Neural cell (in vitro differentiated cells): ENCODE data around the gene TSPAN18. TPM values are rescaled to one million over a fixed set of nuclear protein-coding genes. Genes with fewer than 3 reads are reported as not detected.

Experiments
- H2AFZ ChIP-seq: fragments of 200-600, 300-800 bp; sonication (generic), shearing (Covaris generic); 2 replicates; pipeline ENCODE4 v1.6.0; 2014; ENCODE audit warnings: low read depth, mild to moderate bottlenecking, antibody characterized with exemption, low read length, moderate library complexity
- H3F3A ChIP-seq: fragments of 200-600 bp; shearing (Covaris generic); 2 replicates; pipeline ENCODE4 v1.6.1; 2016; ENCODE audit warnings: mild to moderate bottlenecking, moderate library complexity, mixed read lengths, antibody characterized with exemption, low read length; ENCODE audit not compliant: insufficient read depth, poor library complexity, severe bottlenecking
- H3K27ac ChIP-seq: fragments of 200-600, 300-800 bp; sonication (generic), shearing (Covaris generic); 2 replicates; pipeline ENCODE4 v1.5.1; 2014; ENCODE audit warnings: mild to moderate bottlenecking, low read length, moderate library complexity
- H3K27me3 ChIP-seq: fragments of 300-800, 200-600 bp; sonication (generic), shearing (Covaris generic); 2 replicates; pipeline ENCODE4 v1.6.0; 2014; ENCODE audit warnings: mild to moderate bottlenecking, low read depth, low read length, moderate library complexity; ENCODE audit not compliant: insufficient read depth
- H3K36me3 ChIP-seq: fragments of 300-800, 200-600 bp; sonication (generic), shearing (Covaris generic); 2 replicates; pipeline ENCODE4 v1.5.1; 2014; ENCODE audit warnings: mild to moderate bottlenecking, antibody characterized with exemption, low read length, moderate library complexity; ENCODE audit not compliant: insufficient read depth
- H3K4me2 ChIP-seq: fragments of 300-800, 200-600 bp; sonication (generic), shearing (Covaris generic); 2 replicates; pipeline ENCODE4 v1.6.0; 2014; ENCODE audit warnings: mild to moderate bottlenecking, low read length
- H3K4me3 ChIP-seq: fragments of 300-800, 200-600 bp; sonication (generic), shearing (Covaris generic); 2 replicates; pipeline ENCODE4 v1.5.1; 2014; ENCODE audit warnings: mild to moderate bottlenecking, low read length, moderate library complexity
- H3K79me2 ChIP-seq: fragments of 200-600 bp; shearing (Covaris generic); replicated peaks from 2 replicates; pipeline ENCODE4 v1.6.0; 2014; ENCODE audit warnings: mild to moderate bottlenecking, low read length, moderate library complexity; ENCODE audit not compliant: insufficient read depth
- H3K9ac ChIP-seq: fragments of 300-800, 200-600 bp; sonication (generic), shearing (Covaris generic); 2 replicates; pipeline ENCODE4 v1.6.1; 2016; ENCODE audit warnings: mild to moderate bottlenecking, low read length, mixed read lengths
- H3K9me2 ChIP-seq: fragments of 200-600 bp; shearing (Covaris generic); 2 replicates; pipeline ENCODE4 v1.6.1; 2016; ENCODE audit warnings: mild to moderate bottlenecking, low read length, mixed read lengths; ENCODE audit not compliant: insufficient read depth
- H3K9me3 ChIP-seq: fragments of 200-600, 300-800 bp; sonication (generic), shearing (Covaris generic); 2 replicates; pipeline ENCODE4 v1.6.1; 2016; ENCODE audit warnings: mild to moderate bottlenecking, mixed run types, low read length, moderate library complexity, mixed read lengths
- H4K20me1 ChIP-seq: fragments of 200-600 bp; shearing (Covaris generic); 2 replicates; pipeline ENCODE4 v1.6.1; 2016; ENCODE audit warnings: mild to moderate bottlenecking, mixed run types; ENCODE audit not compliant: insufficient read depth
- CTCF ChIP-seq: fragments of 450-650 bp; IDR thresholded peaks from 2 replicates; pipeline ENCODE4 v1.5.1; 2014; ENCODE audit warnings: antibody characterized with exemption, mild to moderate bottlenecking, moderate library complexity; ENCODE audit not compliant: poor library complexity, severe bottlenecking
- EP300 ChIP-seq: fragments of 450-650 bp; conservative IDR thresholded peaks from 2 replicates; pipeline ENCODE4 v1.6.1; 2014; ENCODE audit warnings: antibody characterized with exemption, mild to moderate bottlenecking, moderate library complexity; ENCODE audit not compliant: poor library complexity, severe bottlenecking
- EZH2 ChIP-seq: fragments of 200-600, 300-800 bp; shearing (Covaris generic), sonication (generic); IDR thresholded peaks from 2 replicates; pipeline ENCODE4 v1.6.1; 2014; ENCODE audit warnings: antibody characterized with exemption, low read length, borderline replicate concordance, mild to moderate bottlenecking; ENCODE audit not compliant: insufficient read depth, poor library complexity, severe bottlenecking
- MXI1 ChIP-seq: fragments of 450-650 bp; conservative IDR thresholded peaks from 2 replicates; pipeline ENCODE4 v1.6.1; 2014; ENCODE audit warnings: antibody characterized with exemption, mild to moderate bottlenecking; ENCODE audit not compliant: poor library complexity, severe bottlenecking
- POLR2AphosphoS5 ChIP-seq: IDR thresholded peaks from 2 replicates; pipeline ENCODE4 v1.6.1; 2012
- RAD21 ChIP-seq: fragments of 450-650 bp; conservative IDR thresholded peaks from 2 replicates; pipeline ENCODE4 v1.6.1; 2014; ENCODE audit warnings: antibody characterized with exemption, mild to moderate bottlenecking, moderate library complexity
- REST ChIP-seq: IDR thresholded peaks from 2 replicates; pipeline ENCODE4 v1.6.1; 2012; ENCODE audit warnings: borderline replicate concordance
- SMC3 ChIP-seq: fragments of 450-650 bp; conservative IDR thresholded peaks from 2 replicates; pipeline ENCODE4 v1.6.1; 2014; ENCODE audit warnings: antibody characterized with exemption, mild to moderate bottlenecking, moderate library complexity; ENCODE audit not compliant: poor library complexity
- TAF1 ChIP-seq: IDR thresholded peaks from 2 replicates; pipeline ENCODE4 v1.6.1; 2012; ENCODE audit warnings: low read depth
- polyA minus RNA-seq: library from RNA; depleted of rRNA, polyadenylated mRNA; stranded (reverse); fragments of >200 nt; gene quantifications from 2 replicates; pipeline ENCODE4 v1.2.3, GENCODE V29; 2014
- polyA plus RNA-seq: library from polyadenylated mRNA; depleted of rRNA; stranded (reverse); fragments of >200 nt; gene quantifications from 2 replicates; pipeline ENCODE4 v1.2.3, GENCODE V29; 2014

Gene TSPAN18
- 8.4 and 9.4 TPM in 2 replicates for polyA plus RNA-seq
- polyA minus RNA-seq: 23.4 and 26.5 TPM in 2 replicates

GRCh38 chr11:44726283-44727113 is at the start of gene TSPAN18:
TSPAN18 (plus strand) TSS chr11:44726962; CDS start chr11:44906417, 179,455 bp downstream.
- Histone ChIP-seq H3K9me3 (no peaks in the 10 kb centered on the region), H3K79me2 (peaks cover 34% of the 10 kb centered on the region), H3K4me3 (peak within 1 kb of the TSS; percentile 96), H3K36me3 (no peaks in the 10 kb centered on the region), H3K27me3 (no peaks in the 10 kb centered on the region), H2AFZ (peak within 1 kb of the TSS; percentile 73), H4K20me1 (no peaks in the 10 kb centered on the region), H3K9ac (peak within 1 kb of the TSS; percentile 86), H3F3A (no peaks in the 10 kb centered on the region), H3K9me2 (no peaks in the 10 kb centered on the region), H3K4me2 (peak within 1 kb of the TSS; percentile 44), H3K27ac (peak within 1 kb of the TSS; percentile 60)
- TF ChIP-seq EP300 (no peak), TAF1 (no peak), SMC3 (no peak), EZH2 (no peak), CTCF (no peak), MXI1 (no peak), REST (no peak), RAD21 (no peak), POLR2AphosphoS5 (no peak)

GRCh38 chr11:44680982-44681597 is 45.7 kb upstream of the TSPAN18 start:
- H3K9ac ChIP-seq: no peak overlapping the region
- H3K36me3 ChIP-seq: no peaks in the 10 kb centered on the region
- H3K4me2 ChIP-seq: no peak overlapping the region
- no peak overlapping the region for H3K27ac ChIP-seq
- H3K4me3 ChIP-seq: no peak overlapping the region
- no peaks in the 10 kb centered on the region for H4K20me1 ChIP-seq
- H2AFZ ChIP-seq: no peak overlapping the region
- no peak for TF ChIP-seq RAD21
- no peaks in the 10 kb centered on the region for H3K9me2 ChIP-seq
- no peaks in the 10 kb centered on the region for H3F3A ChIP-seq
- no peaks in the 10 kb centered on the region for H3K79me2 ChIP-seq
- H3K9me3 ChIP-seq: no peaks in the 10 kb centered on the region
- H3K27me3 ChIP-seq: no peaks in the 10 kb centered on the region
